ENCODE data around the gene DOLPP1.
A peak's percentile ranks its signal among the peaks of the same experiment; 100 is the strongest.
"Not testable (repeated sequence)": the region's sequence is repeated elsewhere in the genome, so short reads cannot be mapped to it uniquely, and the experiment has no call there.

DOLPP1 gene

DNA sequence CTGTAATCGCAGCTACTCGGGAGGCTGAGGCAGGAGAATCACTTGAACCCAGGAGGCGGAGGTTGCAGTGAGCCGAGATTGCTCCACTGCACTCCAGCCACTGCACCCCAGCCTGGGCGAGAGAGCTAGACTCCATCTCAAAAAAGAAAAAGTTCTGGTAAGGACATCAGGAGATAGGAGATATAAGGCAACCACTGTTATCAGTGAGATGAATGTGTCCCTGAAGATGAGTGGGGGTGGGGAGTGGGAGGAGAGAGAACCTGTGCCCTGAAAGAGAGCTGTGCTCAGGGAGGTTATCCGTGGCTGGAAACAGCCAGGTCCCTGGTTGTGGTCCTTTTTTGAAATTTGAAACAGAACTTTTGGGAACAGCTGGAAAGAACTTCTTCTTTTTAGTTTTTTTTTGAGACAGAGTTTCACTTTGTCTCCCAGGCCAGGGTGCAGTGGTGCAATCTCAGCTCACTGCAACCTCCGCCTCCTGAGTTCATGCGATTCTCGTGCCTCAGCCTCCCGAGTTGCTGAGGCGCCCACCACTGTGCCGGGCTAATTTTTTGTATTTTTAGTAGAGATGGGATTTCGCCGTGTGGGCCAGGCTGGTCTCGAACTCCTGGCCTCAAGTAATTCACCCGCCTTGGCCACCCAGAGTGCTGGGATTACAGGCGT lies 32.9 kb downstream of the DOLPP1 start:
- DNase-seq: no peak

DNA sequence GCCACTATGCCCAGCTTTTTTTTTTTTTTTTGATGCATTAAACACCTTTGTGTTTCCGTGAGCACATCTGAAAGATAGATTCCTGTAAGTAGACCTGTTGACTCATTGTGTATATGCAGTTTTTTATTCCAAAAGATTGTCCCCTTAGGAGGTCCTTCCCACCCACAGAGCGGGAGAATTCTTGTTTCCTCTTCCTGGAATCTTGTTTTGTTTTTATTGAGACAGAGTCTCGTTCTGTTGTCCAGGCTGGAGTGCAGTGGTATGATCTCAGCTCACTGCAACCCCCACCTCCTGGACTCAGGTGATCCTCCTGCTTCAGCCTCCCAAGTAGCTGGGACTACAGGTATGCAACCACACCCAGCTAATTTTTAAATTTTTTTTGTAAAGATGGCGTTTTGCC lies 37.9 kb downstream of the DOLPP1 start:
- DNase-seq: no peak

DNA sequence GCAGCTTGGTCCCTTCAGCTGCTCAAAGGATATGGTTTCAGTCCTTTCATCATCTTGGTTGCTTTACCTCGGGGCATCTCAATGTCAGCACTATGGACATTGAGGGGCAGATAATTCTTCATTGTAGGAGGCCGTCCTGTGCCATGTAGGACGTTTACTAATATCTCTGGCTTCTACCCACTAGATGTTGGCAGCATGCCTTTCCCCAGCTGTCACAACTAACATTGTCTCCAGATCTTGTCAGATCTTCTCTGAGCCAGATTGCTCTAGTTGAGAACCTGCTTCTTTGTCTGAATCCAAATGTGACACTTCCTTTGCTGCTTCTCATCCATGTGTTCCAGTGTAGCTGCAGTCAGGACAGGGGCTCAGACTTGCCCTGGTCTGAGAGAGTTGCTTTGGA lies 40.6 kb downstream of the DOLPP1 start:
- no peak for DNase-seq

- DNase-seq: no peak
These were observed 41.2 kb downstream of the DOLPP1 start for GRCh38 chr9:129122133-129122532.

GRCh38 chr9:129122976-129123375 lies 42.1 kb downstream of the DOLPP1 start:
- DNase-seq: not testable (repeated sequence)

DNA sequence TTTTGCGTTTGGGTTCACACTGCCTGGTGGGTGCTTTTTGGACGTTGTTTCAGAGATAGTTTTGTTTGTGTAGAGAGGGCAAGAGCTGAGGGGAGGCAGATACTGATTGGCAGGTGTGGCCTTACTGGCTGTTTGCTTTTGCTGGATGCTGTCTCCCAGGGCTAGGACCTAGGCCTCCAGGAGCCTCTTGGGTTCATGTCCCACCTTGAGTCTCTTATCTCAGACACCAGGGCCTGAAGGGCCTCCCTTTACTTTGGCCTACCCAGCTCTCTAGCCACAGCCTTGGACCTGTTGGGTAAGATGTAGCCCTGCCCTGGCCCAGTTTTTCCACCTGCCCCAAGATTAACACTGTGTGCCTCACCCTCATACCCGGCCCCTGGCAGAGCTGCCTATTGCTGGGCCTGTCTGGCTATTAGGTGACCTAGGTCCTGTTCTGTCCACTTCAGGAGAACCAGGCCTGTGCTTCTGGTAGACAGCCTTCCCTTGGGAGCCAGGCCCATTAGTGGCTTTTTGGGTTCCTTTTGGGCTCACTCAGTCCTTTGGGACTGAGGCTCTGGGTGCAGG lies 43.7 kb downstream of the DOLPP1 start:
- no peak for DNase-seq

DNA sequence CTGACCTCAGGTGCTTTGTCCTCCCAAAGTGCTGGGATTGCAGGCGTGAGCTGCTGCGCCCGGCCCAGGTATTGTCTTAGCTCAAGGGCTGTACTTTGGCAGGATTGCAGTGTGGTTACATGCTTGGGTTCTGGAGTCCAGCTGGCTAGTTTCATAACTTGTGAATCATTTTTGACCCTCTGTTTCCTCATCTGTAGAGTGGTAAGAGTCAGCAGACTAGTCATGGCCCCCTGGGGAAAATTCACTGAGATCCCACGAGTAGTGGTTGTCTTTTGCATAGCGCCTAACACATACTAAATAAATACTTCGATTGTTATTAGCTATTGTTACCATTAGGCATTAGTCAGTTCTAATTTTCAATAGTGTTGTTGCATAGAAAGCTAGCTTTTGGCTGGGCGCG lies 44.6 kb downstream of the DOLPP1 start:
- DNase-seq: no peak

DNA sequence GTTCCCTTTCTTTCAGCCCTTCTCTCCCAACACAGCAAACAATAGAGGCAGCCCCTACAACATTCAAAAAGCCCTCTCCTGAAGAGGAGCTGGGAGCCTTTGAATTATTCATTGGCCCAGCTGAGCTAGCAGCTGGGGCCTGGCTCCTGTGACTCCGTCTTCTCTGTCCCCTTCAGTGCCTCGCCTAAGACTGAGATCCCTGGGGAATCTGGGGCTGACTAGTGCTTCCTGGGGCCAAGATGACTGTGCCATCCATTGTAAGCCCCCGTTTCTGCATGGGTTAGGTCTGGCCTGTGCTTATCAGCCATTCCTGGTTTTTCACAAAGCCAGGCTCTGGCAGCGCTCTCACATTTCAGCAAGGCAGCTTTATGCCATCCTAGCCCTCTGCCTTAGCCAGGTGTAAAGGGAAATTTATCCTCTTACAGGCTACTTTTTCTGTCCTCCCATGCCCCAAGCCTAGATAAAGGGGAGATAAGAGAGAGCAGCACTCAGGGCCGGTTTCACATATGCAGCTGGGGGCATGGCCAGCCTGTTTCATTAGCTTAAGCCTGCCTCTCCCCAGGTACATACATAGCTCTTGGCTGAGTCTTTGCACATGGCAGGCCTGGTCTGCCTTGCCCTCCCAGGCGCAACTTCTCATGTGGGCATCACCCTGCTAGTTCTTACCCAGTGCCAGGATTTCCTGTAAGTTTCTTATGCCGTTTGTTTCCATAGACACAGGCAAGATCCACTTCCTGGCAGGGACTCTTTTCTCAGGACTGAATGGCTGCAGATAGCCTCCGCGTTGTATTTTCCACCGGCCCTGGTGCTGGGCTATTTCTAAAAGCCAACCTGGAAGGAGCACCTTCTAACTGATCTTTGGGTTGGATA lies 46.1 kb downstream of the DOLPP1 start:
- no peak for DNase-seq

DNA sequence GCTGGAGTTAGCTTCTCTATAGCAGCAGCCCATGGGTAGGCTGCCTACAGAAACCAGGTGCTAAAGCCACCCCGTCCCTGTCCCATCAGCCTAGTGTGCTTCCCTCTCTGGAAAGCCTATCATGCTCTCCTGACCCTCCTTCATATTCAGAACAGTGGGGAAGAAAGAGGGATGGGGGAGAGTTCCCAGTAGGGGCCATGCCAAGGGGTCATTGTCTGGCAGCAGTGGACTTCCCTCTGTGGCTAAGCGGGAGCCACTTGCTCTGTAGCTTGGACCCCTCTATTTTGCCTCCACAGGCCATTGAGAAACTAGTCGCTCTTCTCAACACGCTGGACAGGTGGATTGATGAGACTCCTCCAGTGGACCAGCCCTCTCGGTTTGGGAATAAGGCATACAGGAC lies 47.8 kb downstream of the DOLPP1 start:
- no peak for DNase-seq

- not testable (repeated sequence) for DNase-seq
These were observed 49.4 kb downstream of the DOLPP1 start for GRCh38 chr9:129130271-129130670.

DNA sequence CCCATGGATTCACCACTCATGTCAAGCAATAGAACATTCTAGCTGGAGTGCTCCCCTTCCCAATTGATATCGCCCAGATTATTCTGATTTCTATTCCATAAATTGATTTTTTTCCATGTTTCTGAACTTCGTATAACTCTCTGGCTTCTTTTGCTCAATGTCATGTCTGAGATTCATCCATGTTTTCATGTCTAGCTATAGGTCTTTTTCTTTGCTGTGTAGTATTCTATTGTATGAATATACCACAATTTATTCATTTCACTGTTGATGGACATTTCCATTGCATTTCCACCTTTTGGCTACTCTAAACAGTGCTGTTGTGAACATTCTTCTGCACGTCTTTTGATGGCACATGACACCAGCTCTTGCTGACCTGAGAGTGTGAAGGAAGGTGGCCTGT lies 49.9 kb downstream of the DOLPP1 start:
- DNase-seq: no peak

GRCh38 chr9:129131300-129132145 lies 50.6 kb downstream of the DOLPP1 start:
- peak; percentile 81 for DNase-seq

DNA sequence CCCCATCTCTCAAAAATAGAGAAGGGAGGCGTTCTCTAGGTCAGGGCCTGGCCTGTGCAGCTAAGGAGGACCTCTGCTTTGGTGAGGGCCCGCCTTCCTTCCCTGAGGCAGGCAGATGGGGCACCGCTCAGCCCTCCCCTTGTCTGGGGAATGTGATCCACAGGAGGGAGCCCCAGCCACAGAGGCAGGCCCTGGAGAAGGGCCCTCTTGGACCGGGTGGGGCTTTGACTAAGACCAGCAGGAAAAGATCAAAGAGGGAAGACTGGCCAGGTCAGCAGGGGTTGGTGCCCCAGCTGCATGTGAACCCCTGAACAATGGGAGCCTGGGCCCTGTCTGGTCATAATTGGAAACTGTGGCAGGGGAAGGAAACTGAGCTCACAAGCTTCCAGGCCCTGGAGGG lies 52.2 kb downstream of the DOLPP1 start:
- no peak for DNase-seq

GRCh38 chr9:129135476-129135875 lies 54.6 kb downstream of the DOLPP1 start:
- DNase-seq: no peak

DNA sequence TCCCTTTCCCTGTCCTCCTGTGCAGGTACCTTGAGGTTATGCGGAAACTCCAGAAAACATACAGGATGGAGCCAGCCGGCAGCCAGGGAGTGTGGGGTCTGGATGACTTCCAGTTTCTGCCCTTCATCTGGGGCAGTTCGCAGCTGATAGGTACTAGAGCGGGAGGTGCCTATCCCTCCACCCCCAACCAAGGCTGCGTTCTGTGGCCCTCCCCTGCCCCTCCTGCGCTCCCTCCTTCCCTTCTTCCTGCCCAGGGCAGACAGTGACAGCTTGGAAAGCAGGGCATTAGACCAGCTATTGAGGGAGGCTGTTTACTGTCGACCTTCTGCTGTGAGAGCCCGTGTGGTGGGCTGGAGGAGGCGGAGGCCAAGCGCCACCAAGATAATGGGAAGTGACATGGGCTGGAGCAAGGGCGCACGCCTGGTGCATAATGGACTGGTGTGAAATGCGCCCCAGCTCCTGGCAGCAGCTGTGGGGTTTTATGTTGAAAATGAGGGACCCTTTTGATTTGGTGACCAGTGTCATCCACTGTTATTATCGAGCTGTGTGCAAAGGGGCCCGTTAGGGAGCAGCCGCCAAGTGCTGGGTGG lies 55.6 kb downstream of the DOLPP1 start:
- no peak for DNase-seq

- no peak for DNase-seq
These were observed 56.6 kb downstream of the DOLPP1 start for GRCh38 chr9:129137292-129138143.

DNA sequence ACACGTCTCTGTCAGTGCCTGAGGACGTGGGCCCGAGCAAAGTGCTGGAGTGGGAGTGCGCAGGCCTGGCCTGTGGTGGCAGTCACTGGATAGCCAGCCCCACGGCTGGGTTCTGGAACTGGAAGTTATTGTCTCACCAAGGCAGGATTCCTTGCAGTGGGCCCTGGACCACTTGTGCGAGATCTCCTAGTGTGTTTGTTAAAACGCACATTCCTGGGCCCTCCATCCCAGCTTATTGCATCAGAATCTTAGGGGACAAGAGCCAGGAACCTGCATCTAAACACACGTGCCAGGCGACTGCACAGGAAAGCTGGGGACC lies 57.2 kb downstream of the DOLPP1 start:
- DNase-seq: no peak

DNA sequence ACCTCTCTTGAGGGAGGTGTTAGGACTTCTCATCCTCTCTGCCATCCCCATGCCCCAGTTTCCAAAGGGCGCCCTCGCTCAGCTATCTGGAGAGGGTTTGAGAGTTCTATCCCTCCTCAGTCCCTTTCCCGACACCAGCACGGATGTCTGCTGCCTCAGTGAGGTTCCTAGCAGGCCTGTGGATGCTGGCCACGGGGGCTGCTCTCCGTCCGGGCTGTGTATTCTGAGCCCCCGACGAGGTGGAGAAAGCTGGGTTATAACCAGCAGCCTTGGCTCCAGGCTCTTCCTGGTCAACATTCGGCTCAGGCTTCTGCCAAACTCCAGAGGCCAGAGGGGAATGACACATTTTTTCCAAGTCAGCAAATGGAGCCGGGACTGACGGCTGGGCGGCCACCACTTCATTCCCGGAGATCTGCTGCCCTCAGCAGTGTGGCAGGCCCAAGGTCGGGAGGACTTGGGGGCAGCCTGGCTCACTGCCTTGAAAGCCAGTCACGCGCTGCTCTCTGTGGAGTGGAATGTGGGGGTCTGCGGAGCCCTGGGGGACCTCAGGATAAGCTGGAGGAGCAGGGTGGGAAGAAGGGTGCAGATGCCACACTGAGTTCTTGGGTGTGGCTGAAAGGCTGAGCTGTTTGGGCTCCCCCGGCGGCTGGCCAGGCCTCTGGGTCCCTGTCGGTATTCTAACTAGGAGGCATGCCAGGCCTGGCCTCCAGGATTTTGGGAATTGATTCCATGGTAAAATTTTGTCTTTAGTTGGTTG lies 57.7 kb downstream of the DOLPP1 start:
- no peak for DNase-seq

DNA sequence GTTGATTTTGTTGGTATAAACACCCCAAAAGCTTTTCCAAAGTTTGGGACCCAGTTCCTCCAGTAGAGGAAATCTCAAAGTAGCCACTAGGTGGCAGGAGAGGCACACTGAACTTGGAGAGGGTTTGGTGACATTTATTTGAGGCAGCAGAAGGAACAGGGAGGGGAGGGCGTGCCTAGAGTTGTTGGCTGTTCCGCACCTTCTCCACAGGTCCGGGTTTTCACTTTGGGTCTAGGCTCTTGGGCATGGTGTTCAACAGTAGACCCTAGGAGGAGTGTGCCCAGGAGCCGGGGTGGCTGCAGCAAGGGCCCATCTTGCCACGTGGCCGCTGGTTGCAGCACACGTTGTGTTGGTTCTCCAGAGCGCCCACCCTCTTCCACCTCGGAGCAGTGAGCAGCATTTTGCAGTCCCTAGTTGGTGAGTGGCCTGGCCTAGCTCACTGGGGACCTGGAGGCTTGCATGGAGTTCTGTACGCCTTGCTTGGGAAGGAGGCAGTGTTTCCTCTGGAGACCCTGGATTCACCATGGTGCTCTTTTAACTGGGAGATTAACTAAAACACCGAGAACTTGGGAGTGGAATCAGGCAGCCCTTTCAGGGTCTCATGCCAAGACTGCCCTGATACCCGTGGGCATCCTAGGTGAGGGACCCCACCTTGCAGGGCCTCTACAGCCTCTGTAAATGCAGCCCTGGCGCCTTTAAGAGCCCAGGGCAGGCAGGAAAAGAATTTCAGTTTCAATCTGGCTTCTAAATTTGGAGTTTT lies 58.5 kb downstream of the DOLPP1 start:
- peak; percentile 58 for DNase-seq

DNA sequence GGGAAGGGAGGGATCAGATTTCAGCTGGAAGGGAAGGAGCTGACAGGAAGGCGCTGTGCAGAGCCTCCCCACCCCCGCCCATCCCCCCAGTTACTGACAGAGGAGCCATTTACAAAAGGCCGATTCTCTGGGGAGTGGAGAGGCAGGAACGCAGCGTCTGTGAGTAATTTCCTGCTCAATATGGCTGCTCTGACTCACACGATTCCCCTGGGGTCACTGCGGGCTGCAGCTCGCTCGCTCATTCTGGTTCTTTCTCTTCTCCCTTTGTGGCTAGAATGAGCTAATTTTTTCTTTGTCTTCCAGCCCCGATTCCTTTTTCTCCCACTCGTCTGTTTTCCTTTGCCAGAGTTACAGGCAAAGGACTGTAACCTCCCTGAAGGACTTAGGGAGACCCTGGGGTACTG lies 59.1 kb downstream of the DOLPP1 start:
- peak; percentile 70 for DNase-seq

Data from stimulated activated CD4-positive, alpha-beta T cell treated with anti-CD3 and anti-CD28 coated beads, Interleukin-12 subunit alpha, Interleukin-12 subunit beta, amount 100 ng/mL, for 4 hours (primary cell).